Stimulated activated CD4-positive, alpha-beta T cell treated with anti-CD3 and anti-CD28 coated beads, Interleukin-4, amount 100 ng/mL, for 4 hours (primary cell): Measurements from ENCODE around the gene GBA2.

Experiments
- DNase-seq, 2 experiments: peaks; one replicate each; pipeline ENCODE4 v3.0.0-alpha.2; 2020

GBA2 gene

DNA sequence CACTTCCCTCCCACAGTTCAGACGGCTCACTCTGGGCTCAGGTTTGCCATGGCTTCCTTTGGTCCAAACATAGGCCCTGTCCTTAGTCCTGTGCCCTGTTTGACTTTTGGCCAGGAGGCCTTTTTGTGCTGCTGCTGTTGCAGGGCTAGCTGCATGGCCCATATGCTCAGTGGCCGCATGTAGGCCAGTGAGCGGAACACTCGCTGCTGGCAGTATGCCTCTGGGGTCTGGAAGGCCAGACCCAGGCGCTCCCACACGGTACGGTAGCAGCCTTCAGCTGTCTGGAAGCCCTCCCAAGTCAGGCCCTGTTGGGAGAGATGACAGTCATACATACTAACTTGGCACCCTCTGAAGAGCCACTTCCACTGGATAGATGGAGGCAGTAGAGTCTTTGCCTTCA, 11.9 kb downstream of the GBA2 start:
- no peak for DNase-seq

DNA sequence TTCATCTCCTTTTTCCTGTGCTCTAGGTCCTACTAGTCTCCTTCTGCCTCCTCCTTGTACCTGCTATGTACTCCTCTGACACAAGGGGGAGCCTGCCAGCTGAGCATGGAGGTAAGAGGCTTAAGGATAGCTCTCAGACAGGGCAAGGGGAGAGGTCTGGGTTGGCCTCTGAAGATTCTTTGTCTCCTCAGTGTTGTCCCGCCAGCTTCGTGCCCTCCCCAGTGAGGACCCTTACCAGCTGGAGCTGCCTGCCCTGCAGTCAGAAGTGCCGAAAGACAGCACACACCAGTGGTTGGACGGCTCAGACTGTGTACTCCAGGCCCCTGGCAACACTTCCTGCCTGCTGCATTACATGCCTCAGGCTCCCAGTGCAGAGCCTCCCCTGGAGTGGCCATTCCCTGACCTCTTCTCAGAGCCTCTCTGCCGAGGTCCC, 12.8 kb downstream of the GBA2 start:
- DNase-seq: peak; percentile 50 to 67

DNA sequence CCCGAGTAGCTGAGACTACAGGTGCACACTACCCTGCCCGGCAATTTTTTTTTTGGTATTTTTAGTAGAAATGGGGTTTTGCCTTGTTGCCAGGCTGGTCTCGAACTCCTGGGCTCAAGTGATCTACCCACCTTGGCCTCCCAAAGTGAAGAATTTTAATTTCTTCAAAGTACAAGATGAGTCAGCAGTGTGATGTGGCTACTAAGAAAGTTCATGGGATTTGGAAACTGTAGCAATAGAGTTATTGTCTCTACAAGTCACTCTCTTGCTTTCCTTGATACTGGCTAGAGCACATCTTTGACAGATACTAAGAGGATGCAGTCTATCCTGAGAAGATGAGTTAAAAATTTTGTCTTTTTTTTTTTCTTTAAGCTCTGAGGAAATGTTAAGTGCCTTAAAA, 14.9 kb downstream of the GBA2 start:
- no peak for DNase-seq

DNA sequence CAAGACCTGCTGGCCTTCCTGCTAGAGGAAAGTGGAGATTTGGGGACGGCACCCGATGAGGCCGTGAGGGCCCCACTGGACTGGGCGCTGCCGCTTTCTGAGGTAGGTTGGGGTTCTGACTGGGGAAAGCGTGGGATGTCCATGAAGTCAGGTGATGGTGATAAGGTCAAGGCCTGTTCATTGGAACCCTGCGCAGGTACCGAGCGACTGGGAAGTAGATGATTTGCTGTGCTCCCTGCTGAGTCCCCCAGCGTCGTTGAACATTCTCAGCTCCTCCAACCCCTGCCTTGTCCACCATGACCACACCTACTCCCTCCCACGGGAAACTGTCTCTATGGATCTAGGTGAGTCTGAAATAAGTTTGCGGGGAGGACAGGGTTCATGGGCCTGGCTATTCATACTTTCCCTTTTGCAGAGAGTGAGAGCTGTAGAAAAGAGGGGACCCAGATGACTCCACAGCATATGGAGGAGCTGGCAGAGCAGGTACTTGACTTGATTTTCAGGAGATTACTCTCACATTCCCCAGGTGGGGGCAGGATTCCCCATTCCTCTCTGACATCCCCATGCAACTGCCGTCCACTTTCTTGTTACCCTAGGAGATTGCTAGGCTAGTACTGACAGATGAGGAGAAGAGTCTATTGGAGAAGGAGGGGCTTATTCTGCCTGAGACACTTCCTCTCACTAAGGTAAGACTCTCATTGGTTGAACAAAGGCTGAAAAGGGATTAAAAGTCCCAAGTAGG, 16.1 kb downstream of the GBA2 start:
- peak; percentile 13 to 25 for DNase-seq

DNA sequence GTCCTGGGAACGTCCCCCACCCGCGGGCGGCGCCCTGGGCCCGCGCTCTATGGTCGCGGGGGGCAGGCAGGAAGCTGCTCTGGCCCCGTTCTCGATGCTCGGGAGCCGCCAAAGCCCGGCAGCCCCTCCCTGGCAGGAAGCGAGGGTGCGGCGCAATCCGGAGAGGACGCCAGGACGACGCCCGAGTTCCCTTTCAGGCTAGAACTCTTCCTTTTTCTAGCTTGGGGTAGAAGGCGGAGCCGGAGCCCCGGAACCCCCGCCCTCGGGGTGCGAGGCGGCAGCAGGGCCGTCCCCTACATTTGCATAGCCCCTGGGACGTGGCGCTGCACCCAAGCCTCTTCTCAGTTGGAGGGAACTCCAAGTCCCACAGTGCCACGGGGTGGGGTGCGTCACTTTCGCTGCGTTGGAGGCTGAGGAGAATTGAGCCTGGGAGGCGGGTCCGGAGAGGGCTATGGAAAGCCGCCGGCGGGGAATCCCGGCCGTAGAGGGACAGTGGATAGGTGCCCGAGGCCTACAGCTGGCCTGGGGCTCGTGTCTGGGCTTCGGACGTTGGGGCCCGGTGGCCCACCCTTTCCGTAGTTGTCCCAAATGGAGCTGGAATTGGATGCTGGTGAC, 16.7 kb downstream of the GBA2 start, which contains the start of the genes CREB3 and TLN1:
TSS of gene CREB3 (plus strand) at position 482 of the 615 bp plus-strand sequence. CDS start at position 589, 107 bp downstream.
TSS of gene TLN1 (minus strand) at position 11 of the 615 bp plus-strand sequence. CDS start 6,501 bp downstream, outside the sequence.
- DNase-seq: peak; percentile 91 to 96

DNA sequence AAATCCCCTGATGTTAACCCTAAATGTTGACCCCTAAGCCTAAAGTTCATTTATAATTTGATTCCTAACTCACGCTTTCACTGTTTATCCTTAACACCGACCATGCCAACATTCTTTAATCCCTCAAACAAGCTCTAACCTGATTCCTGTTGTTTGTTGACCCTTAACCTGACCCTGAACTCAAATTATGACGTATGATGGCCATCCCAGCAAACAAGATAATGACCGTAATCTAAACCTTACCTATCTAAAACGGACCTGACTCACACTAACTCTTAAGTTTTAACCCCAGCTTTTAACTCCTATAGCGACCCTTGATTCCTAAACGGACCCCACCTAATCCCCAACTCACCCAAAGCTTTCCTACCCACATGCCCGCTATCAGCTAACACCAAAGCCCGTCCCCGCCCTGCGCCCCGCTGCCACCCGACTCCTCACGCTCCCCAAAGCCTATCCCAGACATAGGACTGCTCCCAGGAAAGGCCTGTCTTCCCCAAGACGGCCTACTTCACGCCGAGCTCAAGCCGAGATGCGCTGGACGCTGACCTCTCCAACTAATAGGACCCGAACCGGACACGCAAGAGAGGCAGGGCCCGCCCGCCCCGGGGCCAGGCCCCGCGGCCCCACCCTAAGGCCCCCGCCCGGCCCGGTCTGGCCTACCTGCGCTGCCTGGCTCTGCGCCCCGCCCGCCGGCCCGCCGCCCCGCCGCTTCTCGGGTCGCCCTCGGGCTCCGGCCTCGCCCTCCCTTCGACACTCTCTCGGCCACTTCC, 17.4 kb downstream of the GBA2 start:
- no peak for DNase-seq

DNA sequence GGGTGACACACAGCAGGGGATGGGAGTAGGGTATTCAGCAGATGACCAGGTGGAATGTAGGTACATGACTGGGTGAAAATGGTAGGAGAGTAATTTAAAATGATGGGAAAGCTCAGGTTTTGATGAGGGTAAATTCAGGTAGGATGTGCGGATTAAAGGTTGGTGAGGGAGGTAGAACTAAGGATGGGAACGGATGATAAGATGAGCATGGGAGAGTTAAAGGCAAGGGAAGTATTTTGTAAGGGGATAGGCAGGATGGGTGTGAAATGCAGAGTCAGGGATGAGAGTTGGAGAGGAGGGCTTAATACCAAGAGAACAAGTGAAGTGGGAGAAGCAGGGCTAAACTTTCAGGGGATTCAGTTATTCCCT, 18.6 kb downstream of the GBA2 start:
- DNase-seq: no peak

DNA sequence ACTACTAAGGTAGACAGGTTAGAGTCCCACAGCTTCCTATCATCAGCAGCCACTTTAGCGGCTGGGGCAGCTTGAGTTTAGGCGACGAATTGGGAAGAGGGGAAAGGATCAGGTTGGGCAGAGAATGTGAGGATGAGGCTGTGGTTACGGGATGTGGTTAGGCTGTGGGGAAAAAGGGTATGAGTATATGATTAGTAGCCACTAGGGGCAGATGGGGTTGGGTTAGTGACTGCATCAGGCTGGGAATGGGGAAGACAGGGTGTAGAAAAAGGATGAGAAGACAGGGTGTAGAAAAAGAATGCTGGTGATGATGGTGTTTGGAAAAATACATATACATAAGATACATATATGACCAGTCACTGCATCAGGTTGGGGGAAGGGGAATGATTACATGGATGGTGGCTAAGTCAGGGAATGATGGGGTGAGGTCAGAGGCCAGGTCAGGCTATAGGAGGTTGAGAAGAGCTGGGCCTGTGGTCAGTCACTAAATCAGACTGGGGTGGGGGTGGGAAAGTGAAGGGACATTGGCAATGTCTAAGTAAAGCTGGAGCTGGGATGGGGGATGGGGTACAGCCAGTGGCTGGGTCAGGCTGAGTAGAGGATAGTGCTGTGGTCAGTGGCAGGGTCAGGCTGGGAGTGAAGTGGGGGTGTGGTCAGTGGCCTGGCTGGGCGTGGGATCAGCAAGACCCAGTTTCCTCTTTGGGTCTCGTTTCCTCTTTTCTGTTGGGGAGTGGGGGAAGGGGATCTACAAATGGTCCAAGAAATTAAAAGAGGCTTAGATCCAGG, 19.1 kb downstream of the GBA2 start:
- DNase-seq: no peak

DNA sequence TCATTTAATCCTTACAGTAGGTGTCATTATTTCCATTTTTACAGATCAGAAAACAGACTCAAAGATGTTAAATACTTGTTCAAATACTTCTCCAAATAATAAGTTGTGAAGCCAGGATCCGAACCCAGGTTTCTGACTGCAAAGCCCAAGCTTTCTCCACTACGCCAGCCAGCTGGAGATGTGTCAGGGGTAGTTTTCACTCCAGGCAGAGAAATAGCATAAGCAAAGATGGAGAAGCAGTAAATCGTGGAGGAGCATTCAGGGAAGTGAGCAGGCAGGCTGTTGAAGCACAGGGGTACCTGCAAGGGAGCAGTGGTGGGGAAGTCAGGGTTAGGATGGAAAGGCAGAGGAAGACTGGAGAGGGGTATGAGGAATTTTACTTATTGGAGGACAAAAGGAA, 19.9 kb downstream of the GBA2 start:
- DNase-seq: no peak

DNA sequence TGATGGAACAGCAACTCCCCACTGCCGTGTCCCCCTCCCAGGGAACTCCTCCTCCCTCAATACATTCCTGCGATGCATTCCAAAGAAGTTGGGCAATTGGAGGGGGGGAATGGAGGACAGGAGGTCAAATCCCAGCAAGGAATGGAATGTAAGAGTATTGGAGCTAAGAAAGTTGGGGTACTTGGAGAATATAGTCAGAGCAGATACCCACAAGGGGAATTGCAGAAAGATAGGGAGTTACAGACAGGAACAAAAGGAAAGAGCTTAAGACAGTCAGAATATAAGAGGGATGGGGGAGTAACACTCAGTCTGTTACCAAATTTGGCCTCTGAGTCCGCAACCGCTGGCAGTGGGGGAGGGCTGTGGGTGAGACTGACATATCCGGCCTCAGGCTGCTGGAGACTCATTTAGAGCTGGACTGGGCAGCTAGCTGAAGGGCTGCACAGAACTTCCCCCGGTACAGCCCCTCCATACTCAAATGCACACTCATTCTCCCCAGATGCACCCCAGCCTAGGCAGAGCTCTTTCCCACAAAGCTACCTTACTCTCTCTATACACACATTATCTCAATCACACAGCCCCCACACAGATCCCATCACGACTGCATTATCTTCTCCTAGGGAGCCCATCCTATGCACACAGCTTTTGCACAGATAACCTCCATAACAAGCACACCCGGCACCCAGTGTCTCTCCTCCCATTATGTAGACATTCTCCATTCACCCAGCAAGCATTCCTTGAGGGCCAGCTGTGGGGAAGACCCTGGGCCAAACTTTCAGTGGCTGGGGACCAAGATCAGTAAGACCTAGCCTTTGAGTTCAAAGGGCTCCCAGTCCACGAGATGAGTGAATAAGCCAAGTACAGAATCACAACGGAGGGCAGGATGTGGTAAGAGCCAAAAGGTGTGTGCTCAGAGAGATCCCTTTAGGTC, 20.7 kb downstream of the GBA2 start:
- DNase-seq: peak; percentile 17 to 24

DNA sequence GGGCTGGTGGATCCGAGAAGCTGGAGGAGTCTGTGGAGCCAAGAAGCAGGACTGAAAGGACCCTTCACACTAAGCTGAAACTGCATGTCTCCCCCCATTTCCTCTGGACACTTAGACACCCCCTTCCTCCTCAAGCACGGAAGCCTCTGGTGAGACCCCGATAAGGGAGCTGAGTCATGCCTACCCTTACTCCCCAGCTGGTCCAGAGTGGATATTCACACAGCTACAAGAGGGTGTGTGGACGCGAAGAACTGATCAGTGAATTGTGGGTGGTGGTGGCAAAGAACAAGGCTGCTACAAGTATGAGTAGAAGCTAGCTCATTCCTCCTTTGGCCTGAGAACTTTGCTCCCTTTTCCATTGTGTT, 21.4 kb downstream of the GBA2 start:
- DNase-seq: no peak

DNA sequence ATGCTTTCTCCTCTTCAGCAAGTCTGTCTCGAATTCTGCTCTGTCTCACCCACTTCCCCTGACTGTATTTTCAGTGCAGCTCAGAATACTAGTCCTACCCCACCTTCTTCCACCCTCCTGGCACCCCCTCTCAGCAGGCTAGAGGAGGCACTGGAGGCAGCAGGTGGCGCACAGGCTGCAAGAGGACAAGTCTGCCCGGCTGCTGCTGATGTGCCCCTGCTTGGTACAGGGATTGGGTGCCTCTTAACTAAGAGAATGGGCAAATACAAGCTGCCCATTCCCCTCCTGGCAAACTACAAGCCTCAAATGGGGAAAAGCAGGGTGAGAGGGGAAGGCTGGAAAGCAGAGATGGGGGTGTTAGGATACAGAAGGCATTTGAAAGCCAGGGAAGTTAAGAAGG, 22.1 kb downstream of the GBA2 start:
- peak; percentile 16 to 21 for DNase-seq

DNA sequence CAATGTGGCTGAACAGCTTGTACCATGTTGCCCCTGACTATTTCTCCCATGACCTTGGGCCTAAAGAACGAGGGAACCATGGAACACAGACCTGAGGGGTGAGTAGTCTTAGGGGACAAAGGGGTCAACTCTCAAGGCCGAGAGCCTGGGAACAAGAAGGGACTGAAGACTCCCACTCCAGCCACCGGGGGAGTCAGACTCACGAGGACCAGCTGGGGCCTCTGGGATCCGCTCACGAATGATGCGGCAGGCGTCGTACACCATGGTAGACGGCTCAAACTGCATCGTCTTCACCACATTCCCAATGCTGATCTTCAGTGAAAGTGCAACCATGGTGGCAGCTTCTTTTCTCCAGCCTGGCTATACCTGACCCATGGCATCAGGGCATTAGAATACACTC, 23.7 kb downstream of the GBA2 start:
- DNase-seq: no peak

DNA sequence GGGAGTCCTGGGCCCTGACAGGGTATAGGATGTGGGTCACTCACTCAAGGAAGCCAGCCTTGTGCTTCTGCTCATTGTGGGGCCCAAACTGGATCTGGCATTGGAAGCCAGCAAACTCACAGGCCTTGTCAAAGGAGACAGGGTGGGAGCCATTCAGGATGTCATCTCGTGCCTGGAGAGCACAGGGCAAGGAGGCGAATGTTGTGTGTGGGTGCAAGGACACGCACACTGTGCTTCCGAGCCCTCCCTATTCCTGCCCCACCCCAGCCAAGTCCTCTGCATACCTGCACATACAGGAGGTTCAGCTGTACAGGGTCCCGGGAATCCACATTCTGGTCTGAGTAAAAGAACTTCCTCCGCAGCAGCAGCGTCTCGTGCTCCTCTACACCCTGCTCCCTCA, 25.1 kb downstream of the GBA2 start:
- no peak for DNase-seq

DNA sequence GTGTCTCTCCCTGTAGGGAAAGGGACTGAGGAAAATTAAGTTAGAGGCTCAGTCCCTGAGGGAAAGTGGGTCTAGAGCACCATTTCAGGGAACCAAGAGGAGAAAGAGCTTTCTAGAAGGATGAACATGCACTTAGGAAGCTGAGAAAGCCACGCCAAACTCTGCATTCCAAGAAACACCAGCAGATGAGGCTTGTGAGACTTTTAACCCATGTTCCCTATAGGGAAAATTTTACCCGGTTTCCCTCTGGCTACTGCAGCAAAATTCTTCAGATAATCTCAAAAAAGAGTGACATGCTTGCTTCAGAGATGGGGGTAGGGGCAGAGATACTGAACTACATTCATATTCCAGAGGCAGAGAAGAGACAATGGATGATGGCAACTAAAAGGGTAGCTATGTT, 25.6 kb downstream of the GBA2 start:
- DNase-seq: no peak

DNA sequence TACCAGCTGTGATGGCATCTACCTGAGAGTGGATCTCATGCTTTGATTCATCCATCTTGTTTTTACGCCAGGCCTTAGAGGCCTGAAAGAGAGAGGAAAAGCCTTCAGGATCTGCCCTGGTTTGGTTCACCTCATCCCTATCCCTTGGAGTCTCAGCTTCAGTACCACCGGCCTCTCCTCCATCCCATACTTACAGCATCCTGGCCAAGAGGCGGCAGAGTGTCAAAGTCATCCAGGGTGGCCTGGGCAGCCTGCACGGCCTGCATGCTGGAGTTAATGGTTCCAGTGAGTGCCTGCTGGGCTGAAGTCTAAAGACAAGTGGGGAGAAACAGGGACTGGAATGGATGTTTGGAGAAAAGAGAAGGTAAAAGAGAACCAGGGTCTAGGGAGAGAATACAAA, 29.5 kb downstream of the GBA2 start:
- no peak for DNase-seq

DNA sequence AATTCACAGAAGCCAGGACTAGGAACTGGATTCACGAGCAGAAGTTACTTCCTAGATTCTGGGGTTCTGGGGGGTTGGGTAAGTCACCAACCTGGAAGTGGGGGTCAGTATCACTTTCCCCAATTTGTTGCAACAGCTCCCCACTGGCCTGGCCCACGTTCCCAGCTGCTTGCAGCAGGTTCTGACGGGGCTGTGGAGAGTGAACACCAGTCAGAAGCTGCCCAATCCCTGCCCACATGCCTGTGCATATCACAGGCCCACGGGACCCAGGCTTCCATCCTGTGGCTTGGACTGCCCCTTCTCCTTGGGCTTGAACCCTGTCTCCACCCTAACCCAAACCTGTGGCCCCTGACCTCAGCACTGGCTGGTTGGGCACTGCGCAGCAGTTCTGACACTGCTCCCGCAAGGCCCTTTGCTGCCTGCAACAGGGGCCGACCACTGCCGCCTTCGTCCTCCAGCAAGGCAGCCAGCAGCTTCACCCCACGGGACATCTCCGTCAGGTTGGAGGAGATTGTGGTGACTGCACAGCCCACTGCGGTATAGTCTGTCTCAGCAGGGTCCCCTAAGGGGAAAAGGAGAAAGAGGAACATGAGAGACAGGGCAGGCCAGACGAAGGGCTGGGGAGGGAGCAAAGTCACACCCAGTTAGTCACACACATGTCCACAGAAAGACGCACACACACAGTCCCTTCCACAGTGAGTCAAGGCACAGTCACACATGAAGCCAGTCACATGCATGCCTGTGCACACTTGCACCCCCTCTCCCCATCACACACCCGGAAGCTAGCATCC, 30.1 kb downstream of the GBA2 start:
- DNase-seq: no peak

DNA sequence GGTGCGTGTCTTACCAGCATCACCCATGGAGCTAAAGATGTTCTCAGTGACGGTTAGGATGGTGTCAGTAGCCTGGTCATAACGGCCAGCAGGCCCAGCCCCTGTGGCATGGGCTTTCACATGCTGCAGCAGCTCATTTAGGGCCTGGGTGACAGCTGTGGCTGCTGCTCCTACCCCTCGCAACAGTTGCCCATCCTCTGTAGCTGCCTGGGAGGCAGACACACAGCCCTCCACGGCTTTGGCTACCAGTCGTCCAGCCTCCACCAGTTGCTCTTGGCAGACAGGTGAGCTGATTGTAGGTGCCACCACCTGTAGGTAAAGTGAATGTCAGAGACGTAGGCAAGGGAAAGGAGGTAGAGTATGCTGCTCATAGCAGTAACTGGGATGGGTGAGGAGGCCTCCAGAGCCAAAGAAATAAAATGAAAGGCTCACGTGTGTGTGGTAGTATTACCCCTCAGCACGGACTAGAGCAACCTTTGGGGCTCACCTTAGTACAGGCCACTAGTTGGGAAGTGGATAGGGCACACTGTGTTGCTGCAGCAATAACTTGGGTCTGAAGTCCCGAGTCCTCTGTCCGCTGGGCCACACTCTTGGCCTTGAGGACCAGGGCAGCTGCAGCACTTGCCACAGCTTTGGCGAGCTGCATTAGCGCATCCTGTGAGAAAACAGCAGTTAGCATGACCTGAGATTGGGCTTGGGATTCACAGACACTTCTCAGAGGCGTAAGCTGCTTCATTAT, 31.7 kb downstream of the GBA2 start:
- DNase-seq: no peak

DNA sequence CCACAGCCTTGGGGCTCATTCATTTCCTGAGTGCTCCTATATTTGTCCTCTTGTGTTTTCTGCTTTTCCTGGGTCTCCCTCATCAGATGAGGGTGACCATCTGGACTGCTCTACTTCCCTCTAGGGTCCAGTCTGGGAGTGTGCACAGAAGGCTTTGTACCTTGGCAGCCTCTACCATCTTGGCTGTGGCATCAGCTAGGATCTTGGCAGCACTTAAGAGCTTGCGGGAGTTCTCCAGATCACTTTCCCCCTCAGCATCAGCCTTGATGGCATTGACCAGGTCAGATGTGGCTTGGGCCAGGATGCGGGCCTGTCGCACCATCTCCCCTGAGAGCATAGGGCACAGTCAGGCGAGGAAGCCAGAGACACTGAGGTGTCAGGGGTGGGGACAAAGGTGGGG, 32.8 kb downstream of the GBA2 start:
- DNase-seq: no peak

DNA sequence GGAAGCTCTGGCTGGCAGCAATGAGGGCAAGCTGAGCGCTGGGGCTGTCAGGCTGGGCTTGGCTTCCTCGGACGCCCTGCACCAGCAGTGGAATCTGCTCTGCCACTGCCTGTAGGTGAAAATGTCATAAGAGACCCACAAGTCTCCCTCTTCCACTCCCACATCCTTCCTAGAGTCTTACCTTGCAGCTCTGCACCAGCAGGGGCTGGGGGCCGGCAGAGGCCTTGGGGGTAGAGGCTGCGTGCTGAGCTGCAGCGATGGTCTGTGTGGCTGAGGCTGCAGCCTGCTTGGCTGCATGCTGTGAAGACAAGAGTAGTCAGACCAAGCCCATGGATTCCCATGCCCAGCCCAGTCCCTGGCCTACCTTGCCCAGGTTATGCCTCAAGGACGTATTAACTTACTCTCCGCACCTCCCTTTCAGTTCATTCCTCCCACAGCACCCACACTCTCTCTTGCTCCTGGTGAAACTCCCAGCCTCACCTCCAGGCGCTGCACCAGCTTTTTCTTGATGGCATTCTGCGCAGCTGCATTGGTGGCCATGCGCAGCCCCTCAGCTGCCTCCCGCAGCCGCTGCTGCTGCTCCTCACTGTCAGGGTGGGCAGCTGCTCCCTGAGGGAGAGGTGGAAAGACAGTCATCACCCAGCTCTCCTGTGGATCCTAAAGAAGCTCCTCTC, 34.3 kb downstream of the GBA2 start:
- no peak for DNase-seq
